GM12878 (cell line): ENCODE results near the gene CEP120. TPM values are rescaled to one million over a fixed set of nuclear protein-coding genes. Genes with fewer than 3 reads are reported as not detected.

Experiments
- ATAC-seq: fragments of 200-7000 bp; cut with Tn5 transposase; 3 replicates; pipeline ENCODE4 v1.9.1; 2020; ENCODE audit warnings: mild to moderate bottlenecking, moderate library complexity
- BruUV-seq: library from RNA; stranded (reverse); fragments of 400-500 nt; replicated peaks from 2 replicates; lab custom pipeline; 2021; lab: Mats Ljungman, UMichigan
- CTCF ChIA-PET: fragments of 300-600 bp; sonication (Branson Sonifier 250); formaldehyde crosslinking; extraction: SDS; loops from one replicate; lab custom pipeline; 2021; ENCODE audit warnings: inconsistent platforms; lab: Yijun Ruan, JAX
- POLR2A ChIA-PET: fragments of 350-600 bp; formaldehyde crosslinking; extraction: SDS; loops from one replicate; lab custom pipeline; 2021; ENCODE audit warnings: inconsistent platforms; lab: Charles Lee
- RAD21 ChIA-PET: fragments of 300-600 bp; sonication (Branson Sonifier 250); formaldehyde crosslinking; loops from one replicate; lab custom pipeline; 2023; ENCODE audit warnings: antibody characterized with exemption; ENCODE audit not compliant: unreplicated experiment; lab: Charles Lee
- SMC1A ChIA-PET: fragments of 300-600 bp; sonication (Branson Sonifier 250); formaldehyde crosslinking; loops from one replicate; lab custom pipeline; 2023; ENCODE audit not compliant: unreplicated experiment, uncharacterized antibody; lab: Charles Lee
- DNase-seq: peaks from one replicate; pipeline ENCODE4 v3.0.0-alpha.2; 2011; ENCODE audit warnings: low read depth, low spot score
- FAIRE-seq: peaks from 3 replicates; lab custom pipeline; 2011; peaks lifted over from hg19 to GRCh38; lab: Jason Lieb, UNC
- H2AFZ ChIP-seq: 2 replicates; pipeline ENCODE4 v1.6.0; 2011; ENCODE audit warnings: low read depth, low read length, control low read depth; ENCODE audit not compliant: control insufficient read depth
- H3K27ac ChIP-seq: 2 replicates; pipeline ENCODE4 v1.5.1; 2011; ENCODE audit warnings: control low read depth; ENCODE audit not compliant: control insufficient read depth, insufficient read depth
- H3K27me3 ChIP-seq, 2 experiments: replicated peaks in 1 of 2; 2 replicates each; pipeline versions ENCODE4 v1.6.0 to v1.6.1; 2011; ENCODE audit warnings: low read length in 1 of 2; ENCODE audit not compliant: control insufficient read depth in 2 of 2, insufficient read depth in 2 of 2
- H3K36me3 ChIP-seq, 2 experiments: 2 replicates each; pipeline ENCODE4 v1.5.1; 2011; ENCODE audit warnings: low read length in 1 of 2; ENCODE audit not compliant: control insufficient read depth in 2 of 2, insufficient read depth in 2 of 2
- H3K4me1 ChIP-seq: 2 replicates; pipeline ENCODE4 v1.6.1; 2011; ENCODE audit warnings: mild to moderate bottlenecking, low read length, moderate library complexity, mixed read lengths; ENCODE audit not compliant: control insufficient read depth, insufficient read depth
- H3K4me2 ChIP-seq: 2 replicates; pipeline ENCODE4 v1.6.0; 2011; ENCODE audit warnings: control low read depth; ENCODE audit not compliant: control insufficient read depth, insufficient read depth
- H3K4me3 ChIP-seq: fragments of 200-600 bp; sonication (generic); 2 replicates; pipeline ENCODE4 v1.5.1; 2016
- H3K79me2 ChIP-seq: 2 replicates; pipeline ENCODE4 v1.6.0; 2011; ENCODE audit warnings: low read length; ENCODE audit not compliant: control insufficient read depth, insufficient read depth
- H3K9ac ChIP-seq: 2 replicates; pipeline ENCODE4 v1.8.0; 2011; ENCODE audit warnings: low read length, control low read depth, mixed read lengths; ENCODE audit not compliant: control insufficient read depth, insufficient read depth
- H3K9me3 ChIP-seq: replicated peaks from 3 replicates; pipeline ENCODE4 v1.5.1; 2011; ENCODE audit warnings: mild to moderate bottlenecking, low read length; ENCODE audit not compliant: control insufficient read depth, insufficient read depth
- H4K20me1 ChIP-seq: 2 replicates; pipeline ENCODE4 v1.6.0; 2011; ENCODE audit not compliant: control insufficient read depth, insufficient read depth
- FOXK2 ChIP-seq: fragments of 450-650 bp; IDR thresholded peaks from 2 replicates; pipeline ENCODE4 v1.6.1; 2017; ENCODE audit warnings: mild to moderate bottlenecking, moderate library complexity
- KDM1A ChIP-seq: fragments of 200-600 bp; sonication (generic); IDR thresholded peaks from 2 replicates; pipeline ENCODE4 v1.6.1; 2016; ENCODE audit warnings: borderline replicate concordance
- MEF2A ChIP-seq: IDR thresholded peaks from 2 replicates; pipeline ENCODE4 v1.6.1; 2011; ENCODE audit warnings: low read depth, mild to moderate bottlenecking, low read length, moderate library complexity; ENCODE audit not compliant: insufficient read depth
- MLLT1 ChIP-seq: fragments of 450-650 bp; IDR thresholded peaks from 2 replicates; pipeline ENCODE4 v1.6.1; 2016; ENCODE audit warnings: mild to moderate bottlenecking
- MYC ChIP-seq: IDR thresholded peaks from 2 replicates; pipeline ENCODE4 v1.6.1; 2011; ENCODE audit warnings: mild to moderate bottlenecking, low read length, moderate library complexity, inconsistent platforms; ENCODE audit not compliant: insufficient read depth, insufficient replicate concordance, insufficient read length, severe bottlenecking
- NKRF ChIP-seq: fragments of 450-650 bp; conservative IDR thresholded peaks from 2 replicates; pipeline ENCODE4 v1.6.1; 2017; ENCODE audit warnings: mild to moderate bottlenecking, moderate library complexity
- NR2F1 ChIP-seq: fragments of 450-650 bp; conservative IDR thresholded peaks from 2 replicates; pipeline ENCODE4 v1.6.1; 2017; ENCODE audit warnings: mild to moderate bottlenecking
- REST ChIP-seq: IDR thresholded peaks from 2 replicates; pipeline ENCODE4 v1.6.1; 2012; ENCODE audit warnings: mild to moderate bottlenecking, low read depth, low read length
- SPI1 ChIP-seq: IDR thresholded peaks from 2 replicates; pipeline ENCODE4 v1.6.1; 2011; ENCODE audit warnings: low read depth, mild to moderate bottlenecking, low read length, moderate library complexity, borderline replicate concordance; ENCODE audit not compliant: insufficient read depth
- SREBF2 ChIP-seq: IDR thresholded peaks from 2 replicates; pipeline ENCODE4 v1.6.1; 2012; ENCODE audit warnings: mild to moderate bottlenecking, low read length
- SUZ12 ChIP-seq: fragments of 200-600 bp; sonication (generic); IDR thresholded peaks from one replicate; pipeline ENCODE4 v1.6.1; 2018; ENCODE audit warnings: antibody characterized with exemption, mild to moderate bottlenecking; ENCODE audit not compliant: unreplicated experiment
- TARDBP ChIP-seq: IDR thresholded peaks from 2 replicates; pipeline ENCODE4 v1.6.1; 2016; ENCODE audit warnings: borderline replicate concordance
- USF1 ChIP-seq: IDR thresholded peaks from 2 replicates; pipeline ENCODE4 v1.6.1; 2011; ENCODE audit warnings: borderline replicate concordance, low read depth, mild to moderate bottlenecking, moderate library complexity, mixed read lengths, low read length; ENCODE audit not compliant: insufficient read depth; ENCODE audit errors: extremely low read length
- ZBED1 ChIP-seq: IDR thresholded peaks from 2 replicates; pipeline ENCODE4 v1.6.1; 2016; ENCODE audit warnings: borderline replicate concordance
- WGBS: methylation state at CpG from one replicate; pipeline ENCODE4 v1.1.6; 2016; ENCODE audit warnings: low lambda C conversion rate; ENCODE audit not compliant: insufficient replicate concordance, insufficient coverage; ENCODE audit errors: missing lambda C conversion rate; 5-methylcytosine and 5-hydroxymethylcytosine counted together
- in situ Hi-C: fragments of 300-500 bp; cut with MboI; formaldehyde crosslinking; loops from 9 replicates; pipeline ENCODE4 v1.14.3; 2018; ENCODE audit warnings: mixed read lengths
- intact Hi-C: fragments of 100-400 bp; cut with micrococcal nuclease; formaldehyde crosslinking; loops from one replicate; pipeline ENCODE4 v1.14.2; 2022; ENCODE audit not compliant: unreplicated experiment
- polyA plus RNA-seq, 11 experiments: library from polyadenylated mRNA; depleted of rRNA in 4 of 11; unstranded in 6 of 11; stranded (reverse) in 5 of 11; fragments of >200 nt; fragmentation: Nextera tagmentation in 4 of 11; fragmentation: Illumina TruSeq in 1 of 11; extraction: Ambion mirVana in 4 of 11; extraction: Trizol in 1 of 11; gene quantifications; 1 replicate in 1 of 11; 2 replicates in 10 of 11; pipeline versions ENCODE4 v1.2.1 to v1.2.3, GENCODE V29; 2011 to 2016; ENCODE audit warnings: inconsistent platforms in 2 of 11, missing spikeins in 2 of 11, low read depth in 1 of 11
- total RNA-seq, 4 experiments: library from RNA; depleted of rRNA in 3 of 4; stranded (reverse); fragments of >200 nt in 3 of 4; fragmentation: Illumina TruSeq in 1 of 4; extraction: Trizol in 1 of 4; gene quantifications; 2 replicates each; pipeline versions ENCODE4 v1.2.1 to v1.2.3, GENCODE V29; 2013 to 2021

Gene CEP120
- total and polyA plus RNA-seq, 10 of the 15 experiments (the other 5 are each of a cell fraction or from before 2014, with no cell fraction given), result 4.1 to 23.0 (median 13.1) TPM

- intact Hi-C loops (loop anchor here (1.0 to 5.0 kb wide), 3 partner anchors 25 to 99 kb away; partner anchors contain the start of genes CEP120 and CSNK1G3), in situ Hi-C loops (loop anchor here (10.0 kb wide), 1 partner anchor 67 kb away; the partner anchor contains the start of gene CSNK1G3)
- FAIRE-seq, result peak; percentile 94
- CTCF ChIA-PET, result interaction anchor here (0.9 to 1.6 kb wide), 6 partner anchors 25 to 163 kb away, joined by 3 to 12 read pairs (median 4); partner anchors contain the start of gene CEP120
- SMC1A ChIA-PET, result interaction anchor here (1.0 to 3.0 kb wide), 5 partner anchors 14 to 101 kb away, joined by 3 to 20 read pairs (median 7); partner anchors contain the start of gene CEP120
- Histone ChIP-seq H3K9ac (no peak overlapping the region), H4K20me1 (no peaks in the 10 kb centered on the region), H3K4me1 (peaks cover 32% of the 10 kb centered on the region), H3K27me3 (no peaks in the 10 kb centered on the region), H2AFZ (no peak overlapping the region), H3K9me3 (no peaks in the 10 kb centered on the region), H3K27ac (no peak overlapping the region), H3K36me3 (no peaks in the 10 kb centered on the region), H3K4me2 (peak overlapping the region; percentile 39), H3K4me3 (no peak overlapping the region), H3K79me2 (no peaks in the 10 kb centered on the region)
- WGBS, result 0% methylated on average over 3 of the region's 3 CpGs
- ATAC-seq, result peak; percentile 88
- POLR2A ChIA-PET, result interaction anchor here (0.8 to 2.5 kb wide), 2 partner anchors 10 to 25 kb away, joined by 3 to 15 read pairs; partner anchors contain the start of gene CEP120
- peak; percentile 81 for DNase-seq
- BruUV-seq, result no TSS peak
- RAD21 ChIA-PET, result interaction anchor here (0.8 to 1.2 kb wide), 6 partner anchors 21 to 162 kb away, joined by 3 to 4 read pairs (median 3); partner anchors contain the start of gene CEP120
- no peak for TF ChIP-seq KDM1A
- TF ChIP-seq MYC, result no peak
- no peak for TF ChIP-seq FOXK2
- peak; percentile 47; the same call in 1 of the 2 replicates for TF ChIP-seq MEF2A
- TF ChIP-seq SREBF2, result no peak
- TF ChIP-seq REST, result no peak
- TF ChIP-seq ZBED1, result peak; percentile 65; the same call in 1 of the 2 replicates
- no peak for TF ChIP-seq USF1
- 0 out of 2 replicates have a peak, but pooled peaks have one; percentile 34 for TF ChIP-seq MLLT1
- TF ChIP-seq SUZ12, result no peak
- TF ChIP-seq SPI1, result no peak
- no peak for TF ChIP-seq NKRF
- peak; percentile 70; the same call in 1 of the 2 replicates for TF ChIP-seq NR2F1
- TF ChIP-seq TARDBP, result no peak
Measured at GRCh38 chr5:123448017-123448617, 24.9 kb upstream of the CEP120 start.
